HepG2 (cell line): Measurements from ENCODE around the gene TBL3. TPM values are rescaled to one million over a fixed set of nuclear protein-coding genes. Genes with fewer than 3 reads are reported as not detected.

Source experiments
- ATRX ChIP-seq: sonication (generic); formaldehyde crosslinking; IDR thresholded peaks from 2 replicates; pipeline ENCODE4 v1.4.0; 2020; ENCODE audit warnings: missing genetic modification reagents, borderline replicate concordance
- CEBPZ ChIP-seq: IDR thresholded peaks from 2 replicates; pipeline ENCODE4 v1.6.1; 2012; ENCODE audit warnings: low read length, improper control_type of control experiment
- CREBL2 ChIP-seq: sonication (generic); formaldehyde crosslinking; IDR thresholded peaks from 2 replicates; pipeline ENCODE4 v1.8.1; 2023; ENCODE audit warnings: missing genetic modification reagents, mild to moderate bottlenecking, borderline replicate concordance
- FOXK1 ChIP-seq: sonication (generic); formaldehyde crosslinking; IDR thresholded peaks from 2 replicates; pipeline ENCODE4 v1.4.0; 2020; ENCODE audit warnings: low read depth, missing genetic modification reagents, borderline replicate concordance
- FOXK2 ChIP-seq: fragments of 450-650 bp; IDR thresholded peaks from 2 replicates; pipeline ENCODE4 v1.6.1; 2016
- HDAC1 ChIP-seq: sonication (generic); formaldehyde crosslinking; IDR thresholded peaks from 2 replicates; pipeline ENCODE4 v1.5.1; 2020; ENCODE audit warnings: mild to moderate bottlenecking, missing genetic modification reagents
- HNF1A ChIP-seq, 2 experiments: sonication (generic) in 1 of 2; formaldehyde crosslinking in 1 of 2; IDR thresholded peaks; 2 replicates each; pipeline versions ENCODE4 v1.4.0 to v1.6.1; 2016 to 2020; ENCODE audit warnings: borderline replicate concordance in 1 of 2, low read depth in 1 of 2, mild to moderate bottlenecking in 1 of 2, missing genetic modification reagents in 1 of 2
- HNF4A ChIP-seq: sonication (generic); formaldehyde crosslinking; IDR thresholded peaks from 2 replicates; pipeline ENCODE4 v1.4.0; 2020; ENCODE audit warnings: missing genetic modification reagents
- KLF15 ChIP-seq: sonication (generic); formaldehyde crosslinking; IDR thresholded peaks from 2 replicates; pipeline ENCODE4 v1.8.1; 2023; ENCODE audit warnings: borderline replicate concordance, mild to moderate bottlenecking, inconsistent platforms, missing genetic modification reagents, mixed read lengths
- MAZ ChIP-seq, 2 experiments: sonication (generic) in 1 of 2; formaldehyde crosslinking in 1 of 2; IDR thresholded peaks; 2 replicates each; pipeline versions ENCODE4 v1.5.0 to v1.6.1; 2012 to 2020; ENCODE audit warnings: low read depth in 2 of 2, mild to moderate bottlenecking in 2 of 2, borderline replicate concordance in 1 of 2, improper control_type of control experiment in 1 of 2, low read length in 1 of 2, missing genetic modification reagents in 1 of 2, moderate library complexity in 1 of 2
- MTF1 ChIP-seq: sonication (generic); formaldehyde crosslinking; IDR thresholded peaks from 2 replicates; pipeline ENCODE4 v1.5.0; 2020; ENCODE audit warnings: missing genetic modification reagents
- NFKB2 ChIP-seq: sonication (generic); formaldehyde crosslinking; IDR thresholded peaks from 2 replicates; pipeline ENCODE4 v1.4.0; 2020; ENCODE audit warnings: missing genetic modification reagents, borderline replicate concordance
- PAF1 ChIP-seq: IDR thresholded peaks from 2 replicates; pipeline ENCODE4 v1.6.1; 2016; ENCODE audit warnings: missing genetic modification reagents, missing compliant biosample characterization
- RARA ChIP-seq: IDR thresholded peaks from 2 replicates; pipeline ENCODE4 v1.6.1; 2016; ENCODE audit warnings: missing genetic modification reagents, missing compliant biosample characterization
- SNRNP70 ChIP-seq: fragments of 200-400 bp; formaldehyde crosslinking; IDR thresholded peaks from 2 replicates; pipeline ENCODE4 v1.6.1; 2017; ENCODE audit warnings: mild to moderate bottlenecking, low read depth, low read length, moderate library complexity
- SSRP1 ChIP-seq: IDR thresholded peaks from 2 replicates; pipeline ENCODE4 v1.6.1; 2016; ENCODE audit warnings: control low read depth
- ZFP1 ChIP-seq: IDR thresholded peaks from 2 replicates; pipeline ENCODE4 v1.6.1; 2016
- ZNF263 ChIP-seq: sonication (generic); formaldehyde crosslinking; IDR thresholded peaks from 2 replicates; pipeline ENCODE4 v1.4.0; 2020; ENCODE audit warnings: missing genetic modification reagents
- ZNF317 ChIP-seq: sonication (generic); formaldehyde crosslinking; IDR thresholded peaks from 2 replicates; pipeline ENCODE4 v1.5.0; 2020; ENCODE audit warnings: mild to moderate bottlenecking, missing genetic modification reagents
- ZNF547 ChIP-seq: sonication (generic); formaldehyde crosslinking; IDR thresholded peaks from 2 replicates; pipeline ENCODE4 v1.5.1; 2020; ENCODE audit warnings: mild to moderate bottlenecking, missing genetic modification reagents
- ZNF713 ChIP-seq: sonication (generic); formaldehyde crosslinking; IDR thresholded peaks from 2 replicates; pipeline ENCODE4 v1.4.0; 2020; ENCODE audit warnings: mild to moderate bottlenecking, missing genetic modification reagents
- ZNF891 ChIP-seq: sonication (generic); formaldehyde crosslinking; IDR thresholded peaks from 2 replicates; pipeline ENCODE4 v1.5.0; 2020; ENCODE audit warnings: mild to moderate bottlenecking, missing genetic modification reagents
- polyA plus RNA-seq, 8 experiments: library from polyadenylated mRNA; depleted of rRNA in 3 of 8; stranded (reverse) in 7 of 8; unstranded in 1 of 8; fragments of >200 nt; fragmentation: Illumina TruSeq in 4 of 8; extraction: Trizol in 4 of 8; gene quantifications; 2 replicates each; pipeline versions ENCODE4 v1.2.1 to v1.2.3, GENCODE V29; 2011 to 2016; ENCODE audit warnings: low read depth in 4 of 8, missing spikeins in 1 of 8, mixed read lengths in 1 of 8; ENCODE audit not compliant: insufficient read depth in 1 of 8
- total RNA-seq, 5 experiments: library from RNA; depleted of rRNA; stranded (reverse); fragments of >200 nt; fragmentation: Illumina TruSeq; extraction: Trizol; gene quantifications; 2 replicates each; pipeline ENCODE4 v1.2.3, GENCODE V29; 2016; ENCODE audit warnings: low read depth in 1 of 5

TBL3 gene
- total and polyA plus RNA-seq, 2 of the 13 experiments (the other 11 are each of a cell fraction or from before 2014, with no cell fraction given): 16.8 to 38.0 TPM

- TF ChIP-seq HNF1A (IDR thresholded peaks at IDR 0.05; ENCODE audit: low read depth) (no peak), HNF1A (CRISPR knock-in tag; IDR thresholded peaks at IDR 0.05; ENCODE audit: borderline replicate concordance) (no peak), CREBL2 (CRISPR knock-in tag) (0 out of 2 replicates have a peak, but pooled peaks have one; percentile 32), FOXK2 (no peak), ZNF713 (CRISPR knock-in tag) (no peak), FOXK1 (no peak), MAZ (IDR thresholded peaks at IDR 0.05; ENCODE audit: borderline replicate concordance, low read depth, low read length) (no peak), MAZ (CRISPR knock-in tag; IDR thresholded peaks at IDR 0.05; ENCODE audit: low read depth) (0 out of 2 replicates have a peak, but pooled peaks have one; percentile 45), ZNF263 (CRISPR knock-in tag) (no peak), SNRNP70 (no peak), HNF4A (CRISPR knock-in tag) (no peak; the same call in 1 of the 2 replicates), NFKB2 (CRISPR knock-in tag) (no peak), CEBPZ (no peak), RARA (CRISPR knock-in tag) (no peak), ZNF891 (CRISPR knock-in tag) (peak; percentile 86), ZNF547 (CRISPR knock-in tag) (no peak), KLF15 (no peak), MTF1 (CRISPR knock-in tag) (no peak), SSRP1 (CRISPR knock-in tag) (no peak), PAF1 (no peak), ZNF317 (CRISPR knock-in tag) (no peak), ATRX (CRISPR knock-in tag) (no peak), HDAC1 (CRISPR knock-in tag) (peak; percentile 75), ZFP1 (no peak)
These were observed 39.5 kb upstream of the TBL3 start (continued) for GRCh38 chr16:1932050-1933028.
